SIG-M5 treated with dmso at 0.1 percent for 504 hours (cell line): ENCODE measurements around the gene SMCO4.

Experiments
- DNase-seq: peaks from one replicate; lab custom pipeline; 2025; ENCODE audit not compliant: unreplicated experiment; lab: John Stamatoyannopoulos, UW

SMCO4 gene

DNA sequence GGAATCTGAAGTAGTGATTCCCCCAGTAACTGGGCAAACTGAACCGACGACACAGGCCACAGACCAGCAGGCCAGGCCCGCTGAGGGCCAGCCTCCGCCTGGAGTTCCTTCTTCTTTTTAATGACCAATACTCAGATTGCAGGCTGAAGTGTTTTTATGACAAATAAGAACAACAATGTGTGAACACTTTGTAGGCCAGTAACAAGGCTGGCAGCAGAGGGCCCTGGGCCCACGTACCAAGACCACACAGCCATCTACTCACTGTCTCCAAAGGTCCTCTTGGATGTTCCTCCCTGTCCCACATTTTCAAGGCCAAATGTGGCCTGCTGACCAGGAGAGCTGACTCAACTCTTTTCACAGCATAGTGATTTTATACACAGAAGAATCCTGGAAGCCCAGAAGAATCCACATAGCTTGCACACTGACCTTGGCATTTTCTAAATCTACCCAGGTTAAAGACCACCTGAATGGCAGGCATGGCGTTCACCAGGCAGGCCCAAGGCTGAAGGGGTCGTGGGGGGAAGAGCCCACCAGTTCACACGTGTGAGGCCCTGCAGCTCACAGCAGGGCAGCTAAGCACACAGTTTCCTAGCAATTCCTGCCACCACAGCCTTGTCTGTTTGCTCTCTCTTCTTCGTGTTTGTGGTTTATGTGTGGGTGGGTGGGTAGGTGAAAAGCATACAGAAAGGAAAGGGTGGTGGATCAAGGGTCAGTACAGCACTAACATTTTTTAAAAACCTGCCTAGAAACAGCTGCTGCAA lies 13.3 kb downstream of the SMCO4 start:
- no peak for DNase-seq

DNA sequence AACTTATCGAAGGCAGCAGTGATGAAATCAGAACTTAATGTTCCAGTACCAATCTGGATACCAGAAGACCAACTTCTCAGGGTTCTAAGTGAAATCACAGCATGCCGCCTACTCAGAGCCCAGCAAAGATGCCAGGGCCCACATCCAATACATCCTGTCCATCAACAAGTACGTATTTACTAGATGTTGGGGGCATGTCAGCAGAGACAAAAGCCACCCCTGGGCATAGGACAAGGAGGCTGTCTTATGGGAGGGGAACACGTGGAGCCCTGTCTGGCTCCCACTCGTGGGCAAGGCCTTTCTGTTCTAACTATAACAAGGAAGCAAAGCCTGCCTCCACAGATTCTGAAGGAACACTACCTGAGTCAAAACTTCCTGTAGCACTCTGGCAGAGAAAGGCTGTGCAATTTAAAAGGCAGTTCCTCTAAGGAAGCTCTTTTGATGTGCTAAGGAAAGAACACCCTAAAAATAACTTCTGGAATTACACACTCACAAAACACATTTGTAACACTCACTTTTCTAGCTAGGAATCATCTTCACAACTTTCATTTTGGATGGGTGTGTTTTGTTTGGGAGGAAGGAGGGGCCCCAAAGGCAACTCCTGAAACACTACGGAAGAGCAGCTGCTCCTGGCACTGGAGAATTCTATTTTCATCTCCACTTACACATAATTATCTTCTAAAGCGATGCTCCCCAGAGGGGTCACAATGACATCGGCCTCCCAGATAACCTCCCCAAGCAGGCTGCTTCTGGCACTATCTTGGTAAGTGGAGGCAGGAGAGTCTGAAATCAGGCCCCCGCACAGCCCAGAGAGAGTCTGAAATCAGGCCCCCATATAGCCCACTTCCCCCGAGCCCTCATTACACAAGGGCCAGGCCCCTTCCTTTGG lies 14.2 kb downstream of the SMCO4 start:
- no peak for DNase-seq

DNA sequence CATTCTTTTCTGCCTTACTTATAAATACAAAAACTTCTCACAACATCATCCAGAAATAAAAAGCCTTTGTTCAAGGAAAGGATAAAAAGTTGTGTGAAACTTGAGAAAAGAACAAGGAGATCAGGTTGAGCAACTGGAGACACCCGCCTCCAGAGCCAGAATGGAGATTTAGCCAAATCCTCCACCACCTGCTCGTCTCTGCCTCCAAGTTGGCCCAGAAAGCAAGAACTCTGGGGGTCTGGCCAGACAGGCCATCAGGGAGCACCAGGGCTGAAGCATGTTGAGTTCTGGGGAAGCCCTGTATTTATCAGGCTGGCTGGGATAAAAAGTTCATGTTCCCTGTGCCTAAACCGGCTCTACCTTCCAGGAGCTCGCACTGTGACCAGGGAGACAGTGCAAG lies 14.9 kb downstream of the SMCO4 start:
- DNase-seq: no peak

DNA sequence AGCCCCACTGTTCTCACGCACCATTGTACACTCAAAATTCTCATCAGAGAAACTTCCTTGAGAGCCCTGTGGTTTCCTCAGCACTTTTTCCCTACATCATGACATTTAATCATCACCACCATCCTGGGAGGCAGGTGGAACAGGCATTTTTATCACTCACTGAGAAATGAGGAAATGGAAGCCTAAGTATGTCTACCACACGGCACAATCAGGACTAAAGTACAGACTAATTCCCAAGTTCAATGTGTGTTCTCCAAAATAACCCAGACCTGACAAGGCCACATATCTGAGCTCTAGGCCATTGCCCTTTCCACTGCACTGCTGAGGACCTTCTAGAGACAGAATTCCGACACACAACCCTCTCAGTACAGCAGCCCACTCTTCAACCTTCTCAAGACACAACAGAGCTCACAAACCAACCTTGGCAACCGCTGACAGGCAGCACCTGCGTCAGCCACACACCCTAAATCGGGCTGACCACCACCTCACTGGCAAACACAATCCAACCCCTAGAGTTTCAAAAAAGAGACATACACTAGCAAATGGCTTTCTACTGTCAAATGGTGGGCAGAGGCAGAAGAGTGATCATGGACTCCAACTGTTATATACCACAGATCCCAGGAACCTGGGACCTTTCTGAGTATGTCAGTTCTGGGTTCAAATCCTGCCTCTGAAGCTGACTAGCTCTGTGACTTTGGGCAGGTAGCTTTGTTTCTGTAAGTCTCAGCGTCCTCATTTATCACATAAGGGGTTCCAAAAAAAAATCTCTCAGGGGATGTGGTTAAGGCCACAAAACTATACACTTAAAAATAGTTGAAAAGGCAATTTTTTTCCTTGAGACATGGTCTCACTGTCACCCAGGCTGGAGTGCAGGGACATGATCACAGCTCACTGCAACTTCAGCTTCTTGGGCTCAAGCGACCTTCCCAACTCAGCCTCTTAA lies 16.3 kb downstream of the SMCO4 start:
- no peak for DNase-seq

- DNase-seq: no peak
Observed at GRCh38 chr11:93526346-93526633, 16.9 kb downstream of the SMCO4 start.

GRCh38 chr11:93525601-93526345 lies 17.4 kb downstream of the SMCO4 start:
- peak; percentile 10 for DNase-seq

DNA sequence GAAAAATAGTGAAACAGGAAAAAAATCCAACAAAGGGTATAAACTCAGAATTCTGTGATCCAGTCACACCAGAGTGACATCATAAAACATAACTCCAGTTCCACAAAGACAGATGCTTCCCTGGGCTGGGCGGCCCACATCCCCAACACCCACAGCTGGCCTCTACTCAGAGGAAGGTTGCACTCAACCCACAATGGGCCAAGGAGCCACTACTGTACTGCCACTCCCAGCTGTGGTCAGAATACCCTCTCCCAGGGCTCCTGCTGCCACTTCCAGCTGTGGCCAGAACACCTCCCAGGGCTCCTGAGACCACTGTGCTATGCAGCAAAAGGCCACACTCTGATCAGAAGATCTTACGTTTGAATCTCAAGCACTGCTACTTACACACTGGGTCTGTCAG lies 18.3 kb downstream of the SMCO4 start:
- no peak for DNase-seq

DNA sequence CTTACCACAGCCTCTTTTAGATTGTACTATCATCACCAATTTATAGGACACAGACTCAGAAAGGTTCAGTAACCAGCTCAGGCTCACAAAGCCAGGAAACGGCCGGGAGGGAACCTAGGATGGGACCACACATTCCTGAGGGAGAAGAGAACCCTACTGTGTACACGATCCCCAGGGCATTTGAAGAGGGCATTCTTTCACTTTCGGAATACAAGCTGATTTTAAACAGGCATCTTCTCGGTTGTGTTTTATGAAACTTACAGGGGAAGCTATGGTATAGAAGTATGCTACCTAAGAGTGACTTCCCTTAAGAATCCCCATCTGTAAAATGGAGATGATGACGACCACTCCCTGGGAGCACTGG lies 19.0 kb downstream of the SMCO4 start:
- no peak for DNase-seq

DNA sequence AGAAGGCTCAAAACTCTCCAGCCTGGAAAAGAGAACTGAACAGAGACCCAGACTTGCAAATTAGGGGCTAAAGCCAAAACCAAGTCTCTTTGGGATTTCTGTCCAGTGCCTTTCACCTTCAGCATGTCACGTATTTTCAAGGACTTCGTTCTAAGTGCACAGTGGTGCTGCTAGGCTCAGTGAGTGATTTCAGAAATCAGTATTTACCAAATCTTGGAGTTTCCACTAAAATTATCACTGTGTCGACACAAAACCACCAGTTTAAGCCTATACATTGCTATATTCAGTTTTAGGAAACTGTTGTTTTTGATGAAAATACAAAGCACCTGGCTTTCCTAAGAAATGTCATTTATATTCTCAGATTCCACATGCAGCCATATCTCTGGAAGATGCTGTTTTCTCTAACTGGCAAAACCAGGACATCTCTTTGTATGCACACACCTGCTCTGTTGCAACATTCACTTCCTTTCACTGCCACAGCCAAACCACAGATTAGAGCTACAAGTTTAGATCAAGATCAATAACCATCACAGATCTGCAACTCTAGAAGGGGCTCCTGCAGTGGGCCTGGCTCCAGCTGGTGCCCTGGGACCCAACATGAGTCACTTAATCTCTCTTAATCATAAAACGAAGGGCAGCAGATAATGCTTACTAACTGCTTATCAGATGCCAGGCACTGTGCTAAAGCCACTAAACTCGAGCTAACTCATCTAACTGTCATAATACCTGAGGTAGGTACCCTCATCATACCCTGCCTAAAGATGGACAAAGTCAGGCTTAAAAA lies 22.3 kb downstream of the SMCO4 start:
- DNase-seq: no peak

- no peak for DNase-seq
Observed at GRCh38 chr11:93519179-93519578, 24.0 kb downstream of the SMCO4 start.

DNA sequence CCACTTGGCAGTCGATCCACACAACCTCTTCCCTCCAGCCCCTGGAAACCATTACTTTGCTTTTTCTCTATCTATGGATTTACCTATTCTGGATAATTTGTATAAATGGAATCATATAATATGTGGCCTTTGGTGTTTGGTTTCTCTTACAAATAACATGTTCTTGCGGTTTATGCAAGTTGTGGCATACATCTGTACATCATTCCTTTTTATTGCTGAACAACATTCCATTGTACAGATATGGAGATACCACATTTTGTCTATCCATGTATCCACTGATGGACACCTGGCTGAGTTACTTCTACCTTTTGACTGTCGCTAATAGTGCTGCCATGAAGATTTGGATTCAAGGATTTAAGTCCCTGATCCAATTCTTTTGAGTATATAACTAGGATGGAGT lies 25.1 kb downstream of the SMCO4 start:
- DNase-seq: no peak

DNA sequence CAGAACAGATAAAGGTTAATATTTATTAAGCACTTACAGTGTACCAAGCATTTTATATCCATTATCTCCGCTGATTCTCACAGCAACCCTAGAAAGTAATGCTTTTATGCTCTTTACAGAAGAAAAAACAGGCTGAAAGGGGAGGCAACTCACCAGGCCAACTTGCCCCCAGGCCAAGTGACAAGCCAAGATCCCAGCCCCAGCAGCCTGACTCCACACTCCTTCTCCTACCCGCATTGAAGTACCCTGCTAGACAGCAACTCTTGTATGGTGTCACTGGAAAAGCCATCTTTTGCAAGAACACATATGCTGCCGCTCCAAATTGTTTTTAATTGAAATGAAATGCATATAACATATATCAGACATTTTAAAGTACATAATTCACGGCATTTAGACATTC lies 25.6 kb downstream of the SMCO4 start:
- DNase-seq: no peak

GRCh38 chr11:93517041-93517440 lies 26.1 kb downstream of the SMCO4 start:
- no peak for DNase-seq

GRCh38 chr11:93515441-93516025 lies 27.7 kb downstream of the SMCO4 start:
- no peak for DNase-seq

DNA sequence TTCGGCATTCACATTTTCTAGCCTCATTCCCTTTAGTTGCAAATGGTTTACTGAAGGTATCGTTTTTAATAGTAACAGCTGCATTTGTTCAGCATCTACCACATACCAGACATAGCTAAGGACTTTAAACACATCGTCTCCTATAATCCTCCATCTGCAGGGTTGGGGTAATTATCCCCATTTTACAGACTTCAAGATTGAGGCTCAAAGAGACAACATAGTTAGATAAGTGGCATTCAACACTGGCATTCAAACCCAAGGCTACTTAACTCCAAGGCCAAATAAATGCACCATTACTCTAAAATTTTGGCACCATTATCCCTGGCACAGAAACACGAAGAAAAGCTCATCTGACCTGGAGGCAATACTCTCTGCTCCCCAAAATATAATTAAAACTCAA lies 28.5 kb downstream of the SMCO4 start:
- DNase-seq: no peak

DNA sequence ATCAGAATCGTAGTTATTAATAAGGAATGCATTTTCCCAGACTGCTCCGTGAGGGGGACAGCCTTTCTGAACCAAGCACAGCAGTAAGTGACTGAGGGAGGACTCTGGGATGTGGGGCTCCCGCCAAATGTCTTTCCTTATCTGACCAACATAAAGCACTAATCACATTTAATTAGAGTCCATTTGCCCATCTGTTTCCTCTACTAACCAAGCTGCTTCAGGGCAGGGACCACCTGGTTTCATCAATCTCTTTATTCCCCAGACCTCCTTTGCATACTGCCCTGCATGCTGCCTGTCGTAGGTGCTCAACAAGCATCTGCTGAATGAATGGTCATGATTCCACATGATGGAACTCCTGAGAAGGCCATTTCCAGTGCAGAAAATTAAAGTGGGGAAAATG lies 29.4 kb downstream of the SMCO4 start:
- no peak for DNase-seq

DNA sequence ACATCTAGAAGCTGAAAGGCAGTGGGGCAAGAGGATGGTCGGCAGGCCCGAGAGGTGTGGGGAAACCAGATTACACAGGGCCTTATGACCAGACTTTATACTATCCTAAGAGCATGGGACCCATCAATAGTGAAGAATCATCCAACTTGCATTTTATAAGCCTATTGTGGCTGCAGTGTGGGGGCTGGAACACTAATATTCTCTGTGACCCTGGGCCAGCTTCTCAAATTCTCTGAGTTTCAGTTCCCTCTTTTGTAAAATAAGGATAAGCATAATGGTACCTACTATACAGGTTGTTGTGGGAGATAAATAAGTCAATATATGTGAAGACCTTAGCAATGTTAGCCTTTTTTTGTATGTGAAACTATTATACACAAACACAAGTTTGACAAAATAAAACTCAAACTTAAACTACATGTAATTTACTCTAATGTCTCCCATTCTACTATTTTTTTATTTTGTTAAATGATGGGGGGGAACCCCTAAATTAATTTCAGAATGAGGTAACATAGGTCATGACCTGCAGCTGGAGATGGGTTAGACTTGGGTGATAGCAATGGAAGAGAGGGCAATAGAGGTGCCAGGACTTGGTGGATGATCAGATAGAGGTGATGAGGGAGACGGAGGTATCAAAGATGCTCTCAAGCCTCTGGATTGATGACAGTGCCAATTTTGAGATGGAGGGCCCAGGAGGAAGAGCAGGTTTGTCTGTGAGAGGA lies 30.1 kb downstream of the SMCO4 start:
- peak; percentile 31 for DNase-seq

DNA sequence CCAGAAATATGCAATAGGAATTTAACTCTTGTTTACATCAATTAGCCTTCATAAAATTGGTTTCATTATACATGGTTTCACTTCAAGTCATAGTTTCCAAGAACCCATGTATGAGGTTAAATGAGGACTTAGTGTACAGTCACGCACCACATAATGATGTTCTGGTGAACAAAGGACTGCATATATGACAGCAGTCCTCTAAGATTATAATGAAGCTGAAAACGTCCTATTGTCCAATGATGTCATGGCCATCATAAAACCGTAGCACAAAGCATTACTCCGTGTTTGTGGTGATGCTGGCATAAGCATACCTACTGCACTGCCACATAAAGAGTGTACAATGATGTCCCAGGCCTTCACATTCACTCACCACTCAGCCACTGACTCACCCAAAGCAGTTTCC lies 31.1 kb downstream of the SMCO4 start:
- no peak for DNase-seq
